ENCODE results near the gene DNAAF5.

The DNAAF5 gene

DNA sequence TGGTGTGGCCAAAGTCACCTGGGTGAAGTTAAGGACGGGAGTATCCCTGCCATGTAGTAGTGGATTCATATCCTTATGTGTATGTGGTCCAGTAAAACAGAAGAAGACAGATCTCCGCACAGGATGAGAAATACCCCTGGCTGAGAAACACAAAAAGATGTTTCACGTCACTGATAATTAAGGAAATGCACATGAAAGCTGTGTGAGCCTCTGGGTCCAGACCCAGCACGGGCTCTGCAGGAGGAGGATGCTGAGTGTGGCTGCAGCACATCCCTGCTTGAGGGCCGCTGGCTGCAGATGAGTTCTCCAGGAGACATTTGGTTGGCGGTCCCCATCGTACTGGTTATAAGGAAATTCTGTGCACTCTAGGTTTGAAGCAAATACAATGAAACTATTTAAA lies 97.6 kb downstream of the DNAAF5 start:
- Histone ChIP-seq H4K20me1 (ENCODE audit: insufficient read depth) (no peaks in the 10 kb centered on the region), H3K36me3 (ENCODE audit: insufficient read depth) (no peaks in the 10 kb centered on the region; the same call in 1 of the 2 replicates), H3K4me2 (no peak overlapping the region), H3K9ac (no peak overlapping the region), H2AFZ (ENCODE audit: low read depth) (no peak overlapping the region), H3K4me3 (IDR thresholded peaks at IDR 0.05; ENCODE audit: insufficient read depth, low read depth, low read length) (no peak overlapping the region), H3K27me3 (ENCODE audit: insufficient read depth, low read depth) (no peaks in the 10 kb centered on the region), H3K4me1 (ENCODE audit: low read depth, poor library complexity, severe bottlenecking) (peaks cover 10% of the 10 kb centered on the region), H3K27ac (no peak overlapping the region), H3K79me2 (ENCODE audit: insufficient read depth, low read depth) (peaks cover 79% of the 10 kb centered on the region)
- TF ChIP-seq, protein P1, sequence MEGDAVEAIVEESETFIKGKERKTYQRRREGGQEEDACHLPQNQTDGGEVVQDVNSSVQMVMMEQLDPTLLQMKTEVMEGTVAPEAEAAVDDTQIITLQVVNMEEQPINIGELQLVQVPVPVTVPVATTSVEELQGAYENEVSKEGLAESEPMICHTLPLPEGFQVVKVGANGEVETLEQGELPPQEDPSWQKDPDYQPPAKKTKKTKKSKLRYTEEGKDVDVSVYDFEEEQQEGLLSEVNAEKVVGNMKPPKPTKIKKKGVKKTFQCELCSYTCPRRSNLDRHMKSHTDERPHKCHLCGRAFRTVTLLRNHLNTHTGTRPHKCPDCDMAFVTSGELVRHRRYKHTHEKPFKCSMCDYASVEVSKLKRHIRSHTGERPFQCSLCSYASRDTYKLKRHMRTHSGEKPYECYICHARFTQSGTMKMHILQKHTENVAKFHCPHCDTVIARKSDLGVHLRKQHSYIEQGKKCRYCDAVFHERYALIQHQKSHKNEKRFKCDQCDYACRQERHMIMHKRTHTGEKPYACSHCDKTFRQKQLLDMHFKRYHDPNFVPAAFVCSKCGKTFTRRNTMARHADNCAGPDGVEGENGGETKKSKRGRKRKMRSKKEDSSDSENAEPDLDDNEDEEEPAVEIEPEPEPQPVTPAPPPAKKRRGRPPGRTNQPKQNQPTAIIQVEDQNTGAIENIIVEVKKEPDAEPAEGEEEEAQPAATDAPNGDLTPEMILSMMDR (conservative IDR thresholded peaks at IDR 0.05; ENCODE audit: low read depth, low read length) = no peak

DNA sequence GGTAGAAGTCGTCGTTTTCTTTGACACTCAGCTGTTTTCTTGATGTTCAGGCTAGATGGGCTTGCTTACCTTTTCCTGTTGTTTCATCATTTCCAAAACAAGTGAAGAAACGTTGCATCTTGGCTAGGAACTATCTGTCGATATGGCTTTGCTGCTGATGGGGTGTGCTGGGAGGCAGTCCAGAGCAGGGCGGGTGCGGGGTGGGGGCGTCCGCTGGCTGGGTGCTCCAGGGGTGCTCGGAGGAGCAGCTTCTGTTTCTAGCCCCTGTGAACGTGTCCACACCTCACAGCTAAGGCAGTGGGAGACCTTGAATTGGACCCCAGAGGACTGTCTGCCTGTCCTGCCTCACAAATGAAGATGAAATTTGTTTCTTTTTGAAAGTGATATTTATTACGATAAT lies 98.2 kb downstream of the DNAAF5 start:
- Histone ChIP-seq H3K36me3 (ENCODE audit: insufficient read depth) (no peaks in the 10 kb centered on the region; the same call in 1 of the 2 replicates), H3K79me2 (ENCODE audit: insufficient read depth, low read depth) (peaks cover 79% of the 10 kb centered on the region; the same call in 1 of the 2 replicates), H3K27ac (no peak overlapping the region), H4K20me1 (ENCODE audit: insufficient read depth) (no peaks in the 10 kb centered on the region), H2AFZ (ENCODE audit: low read depth) (no peak overlapping the region), H3K9ac (no peak overlapping the region), H3K4me3 (IDR thresholded peaks at IDR 0.05; ENCODE audit: insufficient read depth, low read depth, low read length) (no peak overlapping the region), H3K4me2 (no peak overlapping the region), H3K4me1 (ENCODE audit: low read depth, poor library complexity, severe bottlenecking) (peaks cover 11% of the 10 kb centered on the region), H3K27me3 (ENCODE audit: insufficient read depth, low read depth) (no peaks in the 10 kb centered on the region)
- TF ChIP-seq, protein P1 (conservative IDR thresholded peaks at IDR 0.05; ENCODE audit: low read depth, low read length) = no peak

DNA sequence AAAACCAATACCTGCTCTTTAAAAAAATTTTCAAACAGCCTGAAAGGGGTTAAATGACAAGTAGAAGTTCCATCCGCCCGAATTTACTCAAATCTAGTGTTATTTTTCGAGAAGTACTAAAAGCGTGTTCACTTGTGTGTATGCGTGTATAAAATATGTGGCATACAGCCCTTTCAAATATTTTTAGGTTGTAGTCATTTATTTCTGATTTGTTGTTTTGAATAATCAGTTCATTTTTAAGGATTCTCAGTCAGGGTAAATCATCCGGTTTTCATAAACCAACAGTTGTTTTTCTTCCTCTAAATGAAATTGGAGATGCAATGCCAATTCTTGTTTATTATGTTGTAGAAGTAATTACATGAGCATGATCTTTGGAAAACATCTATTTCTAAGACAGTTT lies 98.9 kb downstream of the DNAAF5 start:
- H3K27ac ChIP-seq = no peak overlapping the region
- no peaks in the 10 kb centered on the region for H4K20me1 ChIP-seq (ENCODE audit: insufficient read depth)

DNA sequence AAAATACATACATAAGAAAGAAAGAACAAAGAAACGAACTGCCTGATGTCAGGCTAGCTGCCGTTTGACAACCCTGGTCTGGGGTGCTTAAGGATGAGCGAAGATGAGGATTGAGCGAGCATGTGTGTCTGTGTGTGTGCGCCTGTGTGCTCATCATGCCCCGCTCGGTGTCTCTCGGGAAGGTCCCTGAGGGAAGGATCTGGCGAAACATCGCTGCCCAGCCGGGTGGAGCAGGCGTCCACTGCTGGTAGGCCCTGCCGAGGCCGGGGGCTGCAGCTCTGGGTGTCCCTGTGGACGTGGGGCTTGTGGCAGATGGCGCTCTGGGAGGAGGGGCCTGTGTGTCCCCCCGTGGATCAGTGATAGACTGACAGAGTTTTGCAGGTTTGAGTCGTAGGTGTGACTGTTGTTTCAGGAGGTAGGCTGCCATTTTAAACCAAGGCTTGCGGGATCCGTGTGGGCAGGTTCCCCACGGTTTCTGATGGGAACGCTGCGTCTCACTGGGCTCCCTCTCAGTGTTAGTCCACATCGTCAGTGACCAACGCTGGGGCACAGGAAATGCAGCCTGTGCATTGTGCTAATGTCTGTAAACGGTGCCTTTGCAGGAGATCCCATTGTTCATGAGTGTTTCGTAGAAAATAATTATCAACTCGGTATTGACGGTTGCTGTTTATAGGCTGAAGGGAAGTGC lies 99.9 kb downstream of the DNAAF5 start:
- no peak overlapping the region for H3K27ac ChIP-seq
- no peak overlapping the region for H3K9ac ChIP-seq
- no peaks in the 10 kb centered on the region for H3K27me3 ChIP-seq (ENCODE audit: insufficient read depth, low read depth)
- TF ChIP-seq, protein P1 (conservative IDR thresholded peaks at IDR 0.05; ENCODE audit: low read depth, low read length) = no peak
- no peaks in the 10 kb centered on the region; the same call in 1 of the 2 replicates for H3K36me3 ChIP-seq (ENCODE audit: insufficient read depth)
- no peak overlapping the region for H2AFZ ChIP-seq (ENCODE audit: low read depth)
- no peaks in the 10 kb centered on the region for H4K20me1 ChIP-seq (ENCODE audit: insufficient read depth)
- peaks cover 18% of the 10 kb centered on the region for H3K4me1 ChIP-seq (ENCODE audit: low read depth, poor library complexity, severe bottlenecking)
- no peak overlapping the region for H3K4me3 ChIP-seq (IDR thresholded peaks at IDR 0.05; ENCODE audit: insufficient read depth, low read depth, low read length)
- H3K4me2 ChIP-seq = no peak overlapping the region
- H3K79me2 ChIP-seq (ENCODE audit: insufficient read depth, low read depth) = peaks cover 77% of the 10 kb centered on the region

More for the DNA sequence above, 98.9 kb downstream of the DNAAF5 start:
- Histone ChIP-seq H3K4me1 (ENCODE audit: low read depth, poor library complexity, severe bottlenecking) (peaks cover 13% of the 10 kb centered on the region), H3K27me3 (ENCODE audit: insufficient read depth, low read depth) (no peaks in the 10 kb centered on the region), H3K9ac (no peak overlapping the region), H3K79me2 (ENCODE audit: insufficient read depth, low read depth) (peaks cover 78% of the 10 kb centered on the region), H3K4me2 (no peak overlapping the region), H3K36me3 (ENCODE audit: insufficient read depth) (no peaks in the 10 kb centered on the region; the same call in 1 of the 2 replicates), H2AFZ (ENCODE audit: low read depth) (no peak overlapping the region), H3K4me3 (IDR thresholded peaks at IDR 0.05; ENCODE audit: insufficient read depth, low read depth, low read length) (no peak overlapping the region)
- TF ChIP-seq, protein P1 (conservative IDR thresholded peaks at IDR 0.05; ENCODE audit: low read depth, low read length) = no peak
